HepG2 (cell line): ENCODE results near the gene VWCE. TPM values are rescaled to one million over a fixed set of nuclear protein-coding genes. Genes with fewer than 3 reads are reported as not detected.

Source experiments
- AGO1 ChIP-seq: fragments of 200-400 bp; formaldehyde crosslinking; IDR thresholded peaks from 2 replicates; pipeline ENCODE4 v1.6.1; 2017; ENCODE audit warnings: mild to moderate bottlenecking, low read depth, low read length, moderate library complexity; ENCODE audit not compliant: poor library complexity, severe bottlenecking
- AHR ChIP-seq: IDR thresholded peaks from 2 replicates; pipeline ENCODE4 v1.6.1; 2018; ENCODE audit warnings: missing genetic modification reagents, missing compliant biosample characterization
- ATF7-NPFF ChIP-seq: sonication (generic); formaldehyde crosslinking; IDR thresholded peaks from 2 replicates; pipeline ENCODE4 v1.8.1; 2023; ENCODE audit warnings: mild to moderate bottlenecking, low read depth, missing genetic modification reagents, moderate library complexity
- E2F2 ChIP-seq: sonication (generic); formaldehyde crosslinking; IDR thresholded peaks from 2 replicates; pipeline ENCODE4 v1.4.0; 2020; ENCODE audit warnings: missing genetic modification reagents, borderline replicate concordance
- ELK4 ChIP-seq: sonication (generic); formaldehyde crosslinking; IDR thresholded peaks from 2 replicates; pipeline ENCODE4 v1.9.0; 2021; ENCODE audit warnings: missing genetic modification reagents, borderline replicate concordance
- IRF2 ChIP-seq: IDR thresholded peaks from 2 replicates; pipeline ENCODE4 v1.6.1; 2018; ENCODE audit warnings: missing genetic modification reagents, missing compliant biosample characterization
- JUNB ChIP-seq: sonication (generic); formaldehyde crosslinking; IDR thresholded peaks from 2 replicates; pipeline ENCODE4 v1.8.0; 2022; ENCODE audit warnings: missing genetic modification reagents, mild to moderate bottlenecking, borderline replicate concordance
- KDM6A ChIP-seq: IDR thresholded peaks from 2 replicates; pipeline ENCODE4 v1.6.1; 2016; ENCODE audit warnings: low read depth
- MBD4 ChIP-seq: IDR thresholded peaks from 2 replicates; pipeline ENCODE4 v1.6.1; 2012; ENCODE audit warnings: low read length, inconsistent platforms, borderline replicate concordance
- NR1H2 ChIP-seq: sonication (generic); formaldehyde crosslinking; IDR thresholded peaks from 2 replicates; pipeline ENCODE4 v1.8.1; 2022; ENCODE audit warnings: low read depth, missing genetic modification reagents, borderline replicate concordance
- NR2F1 ChIP-seq, 2 experiments: fragments of 450-650 bp in 1 of 2; formaldehyde crosslinking in 1 of 2; IDR thresholded peaks; 2 replicates each; pipeline versions ENCODE4 v1.5.0 to v1.6.1; 2016 to 2020; ENCODE audit warnings: mild to moderate bottlenecking in 1 of 2, missing compliant biosample characterization in 1 of 2, missing genetic modification reagents in 1 of 2, moderate library complexity in 1 of 2
- ONECUT2 ChIP-seq: sonication (generic); formaldehyde crosslinking; IDR thresholded peaks from 2 replicates; pipeline ENCODE4 v1.4.0; 2020; ENCODE audit warnings: missing genetic modification reagents
- PRPF4 ChIP-seq: fragments of 200-400 bp; formaldehyde crosslinking; IDR thresholded peaks from 2 replicates; pipeline ENCODE4 v1.6.1; 2016; ENCODE audit warnings: low read length, low read depth; ENCODE audit not compliant: poor library complexity, severe bottlenecking
- RAD21 ChIP-seq: fragments of 450-650 bp; formaldehyde crosslinking; IDR thresholded peaks from 2 replicates; pipeline ENCODE4 v1.5.0; 2020; ENCODE audit warnings: mild to moderate bottlenecking
- SKI ChIP-seq: fragments of 450-650 bp; IDR thresholded peaks from one replicate; pipeline ENCODE4 v1.6.1; 2018; ENCODE audit warnings: mild to moderate bottlenecking; ENCODE audit not compliant: partially characterized antibody
- SRSF9 ChIP-seq: fragments of 200-400 bp; formaldehyde crosslinking; IDR thresholded peaks from 2 replicates; pipeline ENCODE4 v1.6.1; 2018; ENCODE audit warnings: borderline replicate concordance, mild to moderate bottlenecking, low read depth, low read length; ENCODE audit not compliant: insufficient read depth, poor library complexity, severe bottlenecking
- TCF7L2 ChIP-seq: IDR thresholded peaks from 2 replicates; pipeline ENCODE4 v1.6.1; 2011; ENCODE audit warnings: mild to moderate bottlenecking, low read depth, low read length, moderate library complexity
- TGIF2 ChIP-seq: IDR thresholded peaks from 2 replicates; pipeline ENCODE4 v1.6.1; 2016; ENCODE audit warnings: control low read depth, missing compliant biosample characterization
- U2AF1 ChIP-seq: fragments of 200-400 bp; formaldehyde crosslinking; optimal IDR thresholded peaks from 2 replicates; pipeline ENCODE3; 2017; ENCODE audit warnings: mild to moderate bottlenecking, low read depth, low read length
- UBTF ChIP-seq: sonication (generic); formaldehyde crosslinking; IDR thresholded peaks from 2 replicates; pipeline ENCODE4 v1.4.0; 2020; ENCODE audit warnings: mild to moderate bottlenecking, missing genetic modification reagents
- YEATS2 ChIP-seq: sonication (generic); formaldehyde crosslinking; IDR thresholded peaks from 2 replicates; pipeline ENCODE4 v1.4.0; 2020; ENCODE audit warnings: missing genetic modification reagents, borderline replicate concordance
- ZNF263 ChIP-seq: sonication (generic); formaldehyde crosslinking; IDR thresholded peaks from 2 replicates; pipeline ENCODE4 v1.4.0; 2020; ENCODE audit warnings: missing genetic modification reagents
- ZNF329 ChIP-seq: sonication (generic); formaldehyde crosslinking; IDR thresholded peaks from 2 replicates; pipeline ENCODE4 v1.9.0; 2021; ENCODE audit warnings: low read depth, mild to moderate bottlenecking, missing genetic modification reagents
- ZNF382 ChIP-seq: sonication (generic); formaldehyde crosslinking; IDR thresholded peaks from 2 replicates; pipeline ENCODE4 v1.5.0; 2020; ENCODE audit warnings: missing genetic modification reagents, mild to moderate bottlenecking, borderline replicate concordance
- ZNF710 ChIP-seq: sonication (generic); formaldehyde crosslinking; IDR thresholded peaks from 2 replicates; pipeline ENCODE4 v1.5.0; 2020; ENCODE audit warnings: mild to moderate bottlenecking, missing genetic modification reagents, borderline replicate concordance
- polyA plus RNA-seq, 8 experiments: library from polyadenylated mRNA; depleted of rRNA in 3 of 8; stranded (reverse) in 7 of 8; unstranded in 1 of 8; fragments of >200 nt; fragmentation: Illumina TruSeq in 4 of 8; extraction: Trizol in 4 of 8; gene quantifications; 2 replicates each; pipeline versions ENCODE4 v1.2.1 to v1.2.3, GENCODE V29; 2011 to 2016; ENCODE audit warnings: low read depth in 4 of 8, missing spikeins in 1 of 8, mixed read lengths in 1 of 8; ENCODE audit not compliant: insufficient read depth in 1 of 8
- total RNA-seq, 5 experiments: library from RNA; depleted of rRNA; stranded (reverse); fragments of >200 nt; fragmentation: Illumina TruSeq; extraction: Trizol; gene quantifications; 2 replicates each; pipeline ENCODE4 v1.2.3, GENCODE V29; 2016; ENCODE audit warnings: low read depth in 1 of 5

Gene VWCE
- total and polyA plus RNA-seq, 2 of the 13 experiments (the other 11 are each of a cell fraction or from before 2014, with no cell fraction given): 27.6 to 58.3 TPM

- no peak for TF ChIP-seq ZNF710 (CRISPR knock-in tag)
- no peak for TF ChIP-seq RAD21 (CRISPR knock-in tag)
- TF ChIP-seq U2AF1: no peak
- no peak for TF ChIP-seq YEATS2 (CRISPR knock-in tag)
- no peak for TF ChIP-seq SRSF9
- no peak for TF ChIP-seq JUNB
- peak in 1 of 2 experiments; percentile 62; a peak in 1 of 4 replicates for TF ChIP-seq NR2F1 (CRISPR knock-in tag; IDR thresholded peaks at IDR 0.05)
- TF ChIP-seq IRF2 (CRISPR knock-in tag): no peak
- no peak for TF ChIP-seq PRPF4
- TF ChIP-seq ATF7-NPFF (CRISPR knock-in tag): no peak
- no peak for TF ChIP-seq TCF7L2
- TF ChIP-seq AHR (CRISPR knock-in tag): no peak
- no peak; the same call in 1 of the 2 replicates for TF ChIP-seq UBTF (CRISPR knock-in tag)
- TF ChIP-seq ZNF382: no peak
- no peak for TF ChIP-seq AGO1
- 0 out of 2 replicates have a peak, but pooled peaks have one; percentile 33 for TF ChIP-seq ONECUT2 (CRISPR knock-in tag)
- TF ChIP-seq KDM6A: no peak
- TF ChIP-seq ZNF329 (CRISPR knock-in tag): no peak
- peak; percentile 46 for TF ChIP-seq SKI
- TF ChIP-seq NR1H2 (CRISPR knock-in tag): no peak
- peak; percentile 60; the same call in 1 of the 2 replicates for TF ChIP-seq MBD4
- TF ChIP-seq TGIF2 (CRISPR knock-in tag): no peak
- peak; percentile 51; the same call in 1 of the 2 replicates for TF ChIP-seq E2F2 (CRISPR knock-in tag)
- TF ChIP-seq ELK4 (CRISPR knock-in tag): no peak
- TF ChIP-seq ZNF263 (CRISPR knock-in tag): 0 out of 2 replicates have a peak, but pooled peaks have one; percentile 36
Observed at GRCh38 chr11:61267437-61267841, 27.7 kb downstream of the VWCE start (continued).
